ENCODE results near the gene MRPL55.

Gene MRPL55

DNA sequence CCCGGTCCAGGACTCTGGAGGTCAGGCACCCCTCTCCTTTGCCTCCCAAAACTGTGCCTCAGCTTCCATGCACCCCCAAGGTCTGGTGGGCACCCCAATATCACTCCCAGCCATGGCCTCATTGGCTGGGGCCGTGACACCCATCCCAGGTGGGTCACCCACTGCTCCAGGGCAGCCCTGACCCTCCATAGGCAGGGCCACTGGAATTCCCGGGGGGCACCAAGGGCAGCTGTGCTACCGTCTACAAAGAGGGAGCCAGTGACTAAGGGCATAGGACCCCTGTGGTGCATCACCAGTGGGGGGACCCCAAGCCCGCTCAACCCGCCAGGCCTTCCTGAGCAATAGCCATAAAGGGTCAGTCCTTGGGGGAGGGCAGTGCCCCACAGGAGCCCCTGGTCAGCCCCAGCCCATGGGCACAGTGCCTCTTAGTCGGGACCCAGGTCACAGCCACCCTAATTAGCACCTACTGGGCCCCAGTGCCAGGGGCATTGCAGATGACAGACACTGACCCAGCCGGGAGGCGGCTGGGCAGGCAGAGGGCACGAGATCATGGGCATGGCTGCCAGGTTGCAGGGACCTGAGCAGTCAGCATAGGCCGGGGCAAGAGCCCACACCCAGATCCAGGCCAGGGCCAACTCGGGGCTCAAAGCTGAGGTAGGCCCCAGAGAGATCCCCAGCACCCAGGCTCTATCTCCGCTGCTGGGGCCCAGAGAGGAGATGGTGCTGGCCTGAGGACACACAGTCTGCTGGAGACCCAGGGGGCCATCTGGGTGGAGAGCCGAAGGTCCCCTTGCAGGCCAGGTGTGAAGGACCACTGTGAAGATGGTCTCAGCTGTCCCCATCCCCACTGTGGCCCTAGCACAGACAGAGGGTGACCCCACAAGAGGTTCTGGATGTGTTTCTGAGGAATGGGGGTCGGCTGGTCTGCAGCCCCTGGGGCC lies 45.6 kb downstream of the MRPL55 start:
- TF ChIP-seq ZNF70 (CRISPR knock-in tag; IDR thresholded peaks at IDR 0.05) (no peak), BACH2 (CRISPR knock-in tag; IDR thresholded peaks at IDR 0.05; ENCODE audit: borderline replicate concordance) (no peak), ZFP30 (CRISPR knock-in tag; IDR thresholded peaks at IDR 0.05) (no peak), CSDC2 (CRISPR knock-in tag; IDR thresholded peaks at IDR 0.05) (no peak), ZFP3 (CRISPR knock-in tag; IDR thresholded peaks at IDR 0.05) (no peak), ZNF8 (CRISPR knock-in tag; IDR thresholded peaks at IDR 0.05) (no peak), PPARA (CRISPR knock-in tag; IDR thresholded peaks at IDR 0.05; ENCODE audit: borderline replicate concordance) (no peak), TOX (CRISPR knock-in tag; IDR thresholded peaks at IDR 0.05; ENCODE audit: borderline replicate concordance) (no peak), SNAI2 (CRISPR knock-in tag; IDR thresholded peaks at IDR 0.05) (no peak), ESRRG (CRISPR knock-in tag; IDR thresholded peaks at IDR 0.05) (no peak), OSR1 (CRISPR knock-in tag; IDR thresholded peaks at IDR 0.05) (no peak)
- TF ChIP-seq, protein P1, sequence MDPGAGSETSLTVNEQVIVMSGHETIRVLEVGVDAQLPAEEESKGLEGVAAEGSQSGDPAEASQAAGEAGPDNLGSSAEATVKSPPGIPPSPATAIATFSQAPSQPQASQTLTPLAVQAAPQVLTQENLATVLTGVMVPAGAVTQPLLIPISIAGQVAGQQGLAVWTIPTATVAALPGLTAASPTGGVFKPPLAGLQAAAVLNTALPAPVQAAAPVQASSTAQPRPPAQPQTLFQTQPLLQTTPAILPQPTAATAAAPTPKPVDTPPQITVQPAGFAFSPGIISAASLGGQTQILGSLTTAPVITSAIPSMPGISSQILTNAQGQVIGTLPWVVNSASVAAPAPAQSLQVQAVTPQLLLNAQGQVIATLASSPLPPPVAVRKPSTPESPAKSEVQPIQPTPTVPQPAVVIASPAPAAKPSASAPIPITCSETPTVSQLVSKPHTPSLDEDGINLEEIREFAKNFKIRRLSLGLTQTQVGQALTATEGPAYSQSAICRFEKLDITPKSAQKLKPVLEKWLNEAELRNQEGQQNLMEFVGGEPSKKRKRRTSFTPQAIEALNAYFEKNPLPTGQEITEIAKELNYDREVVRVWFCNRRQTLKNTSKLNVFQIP (CRISPR knock-in tag; IDR thresholded peaks at IDR 0.05; ENCODE audit: borderline replicate concordance, low read depth): no peak
- TF ChIP-seq, protein P2, sequence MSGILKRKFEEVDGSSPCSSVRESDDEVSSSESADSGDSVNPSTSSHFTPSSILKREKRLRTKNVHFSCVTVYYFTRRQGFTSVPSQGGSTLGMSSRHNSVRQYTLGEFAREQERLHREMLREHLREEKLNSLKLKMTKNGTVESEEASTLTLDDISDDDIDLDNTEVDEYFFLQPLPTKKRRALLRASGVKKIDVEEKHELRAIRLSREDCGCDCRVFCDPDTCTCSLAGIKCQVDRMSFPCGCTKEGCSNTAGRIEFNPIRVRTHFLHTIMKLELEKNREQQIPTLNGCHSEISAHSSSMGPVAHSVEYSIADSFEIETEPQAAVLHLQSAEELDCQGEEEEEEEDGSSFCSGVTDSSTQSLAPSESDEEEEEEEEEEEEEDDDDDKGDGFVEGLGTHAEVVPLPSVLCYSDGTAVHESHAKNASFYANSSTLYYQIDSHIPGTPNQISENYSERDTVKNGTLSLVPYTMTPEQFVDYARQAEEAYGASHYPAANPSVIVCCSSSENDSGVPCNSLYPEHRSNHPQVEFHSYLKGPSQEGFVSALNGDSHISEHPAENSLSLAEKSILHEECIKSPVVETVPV (CRISPR knock-in tag; IDR thresholded peaks at IDR 0.05): no peak
- ATAC-seq: no peak

DNA sequence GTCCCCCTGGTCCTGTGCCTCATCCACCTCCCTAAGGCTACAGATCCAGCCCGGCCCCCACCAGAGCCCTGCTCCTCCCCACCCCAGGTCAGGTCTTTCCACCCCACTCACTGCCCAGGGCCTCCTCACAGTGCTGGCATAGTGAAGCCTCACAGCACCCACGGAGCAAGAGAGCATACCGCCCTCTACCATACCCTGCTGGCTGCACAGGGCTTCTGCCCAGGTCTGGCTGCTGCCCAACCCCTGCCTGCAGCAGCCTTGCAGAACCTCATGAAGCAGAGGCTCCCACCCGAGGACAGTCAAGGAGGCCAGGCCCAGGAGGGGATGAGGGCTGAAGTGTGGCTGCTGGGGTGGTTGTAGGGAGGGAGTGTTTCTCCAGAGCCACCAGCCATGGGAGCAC lies 46.3 kb downstream of the MRPL55 start:
- no peak for TF ChIP-seq TCF4 (CRISPR knock-in tag; IDR thresholded peaks at IDR 0.05; ENCODE audit: borderline replicate concordance)
- TF ChIP-seq ESRRG (CRISPR knock-in tag; IDR thresholded peaks at IDR 0.05): no peak
- TF ChIP-seq ZFP3 (CRISPR knock-in tag; IDR thresholded peaks at IDR 0.05): no peak
- TF ChIP-seq, protein P3, sequence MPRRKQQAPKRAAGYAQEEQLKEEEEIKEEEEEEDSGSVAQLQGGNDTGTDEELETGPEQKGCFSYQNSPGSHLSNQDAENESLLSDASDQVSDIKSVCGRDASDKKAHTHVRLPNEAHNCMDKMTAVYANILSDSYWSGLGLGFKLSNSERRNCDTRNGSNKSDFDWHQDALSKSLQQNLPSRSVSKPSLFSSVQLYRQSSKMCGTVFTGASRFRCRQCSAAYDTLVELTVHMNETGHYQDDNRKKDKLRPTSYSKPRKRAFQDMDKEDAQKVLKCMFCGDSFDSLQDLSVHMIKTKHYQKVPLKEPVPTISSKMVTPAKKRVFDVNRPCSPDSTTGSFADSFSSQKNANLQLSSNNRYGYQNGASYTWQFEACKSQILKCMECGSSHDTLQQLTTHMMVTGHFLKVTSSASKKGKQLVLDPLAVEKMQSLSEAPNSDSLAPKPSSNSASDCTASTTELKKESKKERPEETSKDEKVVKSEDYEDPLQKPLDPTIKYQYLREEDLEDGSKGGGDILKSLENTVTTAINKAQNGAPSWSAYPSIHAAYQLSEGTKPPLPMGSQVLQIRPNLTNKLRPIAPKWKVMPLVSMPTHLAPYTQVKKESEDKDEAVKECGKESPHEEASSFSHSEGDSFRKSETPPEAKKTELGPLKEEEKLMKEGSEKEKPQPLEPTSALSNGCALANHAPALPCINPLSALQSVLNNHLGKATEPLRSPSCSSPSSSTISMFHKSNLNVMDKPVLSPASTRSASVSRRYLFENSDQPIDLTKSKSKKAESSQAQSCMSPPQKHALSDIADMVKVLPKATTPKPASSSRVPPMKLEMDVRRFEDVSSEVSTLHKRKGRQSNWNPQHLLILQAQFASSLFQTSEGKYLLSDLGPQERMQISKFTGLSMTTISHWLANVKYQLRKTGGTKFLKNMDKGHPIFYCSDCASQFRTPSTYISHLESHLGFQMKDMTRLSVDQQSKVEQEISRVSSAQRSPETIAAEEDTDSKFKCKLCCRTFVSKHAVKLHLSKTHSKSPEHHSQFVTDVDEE (CRISPR knock-in tag; IDR thresholded peaks at IDR 0.05): no peak
- no peak for TF ChIP-seq GLIS3 (CRISPR knock-in tag; IDR thresholded peaks at IDR 0.05)
- TF ChIP-seq, protein P4, sequence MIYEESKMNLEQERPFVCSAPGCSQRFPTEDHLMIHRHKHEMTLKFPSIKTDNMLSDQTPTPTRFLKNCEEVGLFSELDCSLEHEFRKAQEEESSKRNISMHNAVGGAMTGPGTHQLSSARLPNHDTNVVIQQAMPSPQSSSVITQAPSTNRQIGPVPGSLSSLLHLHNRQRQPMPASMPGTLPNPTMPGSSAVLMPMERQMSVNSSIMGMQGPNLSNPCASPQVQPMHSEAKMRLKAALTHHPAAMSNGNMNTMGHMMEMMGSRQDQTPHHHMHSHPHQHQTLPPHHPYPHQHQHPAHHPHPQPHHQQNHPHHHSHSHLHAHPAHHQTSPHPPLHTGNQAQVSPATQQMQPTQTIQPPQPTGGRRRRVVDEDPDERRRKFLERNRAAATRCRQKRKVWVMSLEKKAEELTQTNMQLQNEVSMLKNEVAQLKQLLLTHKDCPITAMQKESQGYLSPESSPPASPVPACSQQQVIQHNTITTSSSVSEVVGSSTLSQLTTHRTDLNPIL (CRISPR knock-in tag; IDR thresholded peaks at IDR 0.05; ENCODE audit: low read depth): no peak
- TF ChIP-seq ZNF70 (CRISPR knock-in tag; IDR thresholded peaks at IDR 0.05): no peak
- TF ChIP-seq ZNF8 (CRISPR knock-in tag; IDR thresholded peaks at IDR 0.05): no peak
- no peak for TF ChIP-seq RARB (CRISPR knock-in tag; IDR thresholded peaks at IDR 0.05)

DNA sequence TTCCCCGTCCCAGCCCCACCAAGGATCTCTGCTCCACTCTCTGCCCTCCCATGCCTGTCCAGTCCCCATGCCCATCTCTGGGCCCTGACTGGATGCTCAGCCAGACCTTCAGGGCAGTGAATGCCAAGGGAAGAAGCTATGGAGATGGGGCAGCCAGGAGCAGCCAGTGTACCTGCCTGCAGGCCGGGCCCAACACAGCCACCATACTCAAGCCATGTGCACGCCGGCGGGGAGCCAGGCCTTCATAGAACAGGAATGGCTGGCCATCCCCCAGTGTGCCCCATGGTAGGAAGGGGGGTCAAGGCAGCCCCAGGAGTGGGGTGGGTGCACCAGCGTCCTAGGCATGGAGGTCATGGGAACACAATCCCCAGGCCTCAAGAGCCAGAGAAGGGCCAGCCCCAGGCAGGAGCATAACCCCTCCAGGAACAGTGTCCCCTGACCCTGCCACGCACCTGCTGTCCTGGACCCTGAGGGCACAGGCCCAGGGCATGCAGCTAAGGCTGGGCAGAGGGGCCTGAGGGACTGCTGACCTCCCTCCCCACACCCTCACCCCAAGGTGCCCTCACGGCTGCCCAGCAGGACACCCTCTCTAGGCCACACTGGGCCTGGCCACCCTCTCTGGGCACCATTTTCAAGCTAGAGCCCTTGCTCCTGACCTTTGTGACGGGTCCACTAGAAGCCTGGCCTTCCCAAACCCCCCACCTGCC lies 46.9 kb downstream of the MRPL55 start:
- no peak for ATAC-seq
- TF ChIP-seq CSDC2 (CRISPR knock-in tag; IDR thresholded peaks at IDR 0.05) (no peak), OSR1 (CRISPR knock-in tag; IDR thresholded peaks at IDR 0.05) (no peak), ESRRG (CRISPR knock-in tag; IDR thresholded peaks at IDR 0.05) (no peak), GLIS3 (CRISPR knock-in tag; IDR thresholded peaks at IDR 0.05) (no peak), ZNF565 (CRISPR knock-in tag; conservative IDR thresholded peaks at IDR 0.05; ENCODE audit: low read depth) (no peak), PPARA (CRISPR knock-in tag; IDR thresholded peaks at IDR 0.05; ENCODE audit: borderline replicate concordance) (no peak), RARB (CRISPR knock-in tag; IDR thresholded peaks at IDR 0.05) (no peak), ZNF70 (CRISPR knock-in tag; IDR thresholded peaks at IDR 0.05) (no peak), ARNTL (CRISPR knock-in tag; IDR thresholded peaks at IDR 0.05; ENCODE audit: borderline replicate concordance, low read depth) (no peak), ZC3H10 (CRISPR knock-in tag; IDR thresholded peaks at IDR 0.05) (no peak), BACH2 (CRISPR knock-in tag; IDR thresholded peaks at IDR 0.05; ENCODE audit: borderline replicate concordance) (no peak)
- TF ChIP-seq, protein P3 (CRISPR knock-in tag; IDR thresholded peaks at IDR 0.05): no peak
- TF ChIP-seq, protein P4 (CRISPR knock-in tag; IDR thresholded peaks at IDR 0.05; ENCODE audit: low read depth): no peak

More for the DNA sequence above, 46.3 kb downstream of the MRPL55 start:
- peak; percentile 5; the same call in 1 of the 3 replicates for ATAC-seq

Data from SK-N-SH treated with all-trans-retinoic acid at 6 μM for 48 hours (cell line).